M059J (cell line): ENCODE results near the gene NFATC1. TPM values are rescaled to one million over a fixed set of nuclear protein-coding genes. Genes with fewer than 3 reads are reported as not detected.
A peak's percentile ranks its signal among the peaks of the same experiment; 100 is the strongest.

ENCODE experiments used
- DNase-seq: peaks from one replicate; pipeline ENCODE4 v3.0.0-alpha.2; 2012; ENCODE audit warnings: low read depth
- total RNA-seq: library from RNA; depleted of rRNA; stranded (reverse); fragments of >200 nt; shearing (Covaris generic); gene quantifications from 2 replicates; pipeline ENCODE4 v1.2.3, GENCODE V29; 2014

NFATC1 gene
- total RNA-seq, 1 experiment from 2014 or later, result 0.79 TPM

DNA sequence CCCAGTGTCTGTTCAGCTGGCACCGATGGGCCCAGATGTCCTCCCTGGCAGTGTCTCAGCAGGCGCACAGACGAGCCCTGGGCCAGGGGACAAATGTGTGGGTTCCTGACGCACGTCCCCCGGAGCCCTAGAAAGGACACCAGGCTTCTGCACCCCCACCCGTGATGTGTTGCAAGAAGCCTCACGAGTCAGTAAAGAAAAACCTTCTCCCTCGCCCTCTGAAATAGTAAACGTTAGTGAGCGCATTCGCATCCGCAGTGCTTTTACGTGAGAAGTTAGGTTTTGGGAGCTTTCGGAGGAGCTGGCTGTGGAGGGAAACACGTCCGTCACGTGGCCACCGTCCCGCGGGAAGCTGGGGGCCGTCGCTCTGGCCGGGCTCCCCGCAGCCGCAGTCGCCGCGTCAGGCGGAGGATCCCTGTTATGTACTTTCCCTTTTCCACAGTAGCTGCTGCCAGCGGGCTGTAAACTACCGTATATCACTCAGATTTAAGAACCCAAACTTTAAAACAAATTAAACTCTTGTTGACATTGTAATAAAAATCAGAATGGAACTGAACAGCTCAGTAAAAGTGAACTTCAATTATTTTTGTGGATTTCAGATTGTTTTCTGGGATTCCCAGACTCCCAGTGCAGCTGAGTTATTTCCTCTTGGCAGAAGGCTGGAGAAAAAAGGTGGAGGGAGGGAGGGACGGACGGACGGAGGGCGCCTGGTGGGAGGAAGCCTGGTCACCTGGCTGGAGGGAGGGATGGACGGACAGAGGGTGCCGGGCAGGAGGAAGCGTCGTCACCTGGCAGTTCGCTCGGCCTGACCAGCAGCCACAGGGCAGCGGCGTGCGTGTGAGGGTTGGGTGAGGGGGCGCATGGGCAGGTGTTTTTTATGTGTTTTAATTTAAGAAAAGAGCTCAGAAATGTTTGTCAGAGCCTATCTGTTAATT, 112.1 kb downstream of the NFATC1 start:
- peak; percentile 12 for DNase-seq

DNA sequence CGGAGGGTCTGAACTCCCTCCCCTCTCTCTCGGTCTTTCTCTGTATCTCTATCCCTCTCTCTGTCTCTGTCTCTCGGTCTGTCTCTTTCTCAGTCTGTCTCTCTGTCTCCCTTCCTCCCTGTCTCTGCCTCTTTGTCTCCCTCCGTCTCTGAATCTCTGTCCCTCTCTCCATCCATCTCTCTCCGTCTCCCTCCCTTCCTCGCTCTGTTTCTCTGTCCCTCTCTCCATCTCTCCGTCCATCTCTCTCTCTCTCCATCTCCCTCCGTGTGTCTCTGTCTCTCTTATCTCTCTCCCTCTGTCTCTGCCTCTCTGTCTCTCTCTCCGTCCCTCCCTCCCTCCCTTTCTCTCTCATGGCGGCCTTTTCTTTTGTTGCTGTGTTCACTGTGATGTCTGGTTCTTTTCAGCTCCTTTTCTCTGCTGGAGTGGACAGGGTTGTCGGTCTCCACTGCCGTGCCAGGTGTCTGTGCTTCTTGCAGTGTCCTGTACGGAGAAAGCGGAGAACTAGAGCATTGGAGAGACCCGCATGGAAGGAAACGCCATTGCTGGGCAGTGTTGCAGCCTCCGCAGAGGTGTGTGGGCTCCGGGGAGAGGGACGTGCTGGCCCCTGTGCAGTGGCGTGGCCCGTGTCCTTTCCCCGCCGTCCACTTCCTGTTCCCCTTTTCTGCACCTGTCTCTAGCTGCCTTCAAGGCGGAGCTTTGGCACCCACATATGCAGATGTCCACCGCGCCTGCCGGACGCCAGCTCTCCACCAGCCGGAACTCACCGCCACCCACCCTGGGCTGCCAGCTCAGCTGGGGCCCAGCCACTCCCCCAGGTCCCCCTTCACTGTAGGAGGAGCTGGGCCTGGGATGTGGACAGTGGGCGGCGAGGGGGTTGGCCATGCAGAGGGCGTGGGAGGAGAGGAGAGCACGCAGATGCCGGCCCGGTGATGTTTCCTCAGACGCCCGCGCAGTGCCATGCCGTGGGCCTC, 113.1 kb downstream of the NFATC1 start:
- DNase-seq, result no peak

GRCh38 chr18:79509536-79509930, 113.8 kb downstream of the NFATC1 start:
- DNase-seq, result no peak

GRCh38 chr18:79510046-79510685, 114.4 kb downstream of the NFATC1 start:
- no peak for DNase-seq

- no peak for DNase-seq
These were observed 115.1 kb downstream of the NFATC1 start for GRCh38 chr18:79510731-79511241.

DNA sequence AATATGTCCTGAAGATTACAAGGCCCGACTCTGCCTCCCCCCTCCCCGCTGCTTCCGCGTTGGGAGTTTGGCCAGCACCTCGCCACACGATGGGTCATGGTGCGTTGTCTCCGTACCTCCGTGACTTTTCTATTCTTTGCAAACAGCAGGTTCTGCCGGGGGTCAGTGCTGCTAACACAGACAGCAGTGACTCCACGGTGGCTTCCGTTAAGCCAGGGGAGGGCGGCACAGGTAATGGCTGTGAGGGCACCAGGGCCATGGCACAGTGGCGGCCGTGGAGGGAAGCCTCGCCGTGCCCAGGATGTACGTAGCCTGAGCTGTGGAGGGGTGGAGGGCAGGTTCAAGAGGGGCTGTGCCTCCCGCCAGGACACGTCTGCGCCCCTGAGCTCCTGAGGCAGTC, 115.5 kb downstream of the NFATC1 start:
- DNase-seq, result no peak

- no peak for DNase-seq
These were observed 116.1 kb downstream of the NFATC1 start for GRCh38 chr18:79511671-79512301.

DNA sequence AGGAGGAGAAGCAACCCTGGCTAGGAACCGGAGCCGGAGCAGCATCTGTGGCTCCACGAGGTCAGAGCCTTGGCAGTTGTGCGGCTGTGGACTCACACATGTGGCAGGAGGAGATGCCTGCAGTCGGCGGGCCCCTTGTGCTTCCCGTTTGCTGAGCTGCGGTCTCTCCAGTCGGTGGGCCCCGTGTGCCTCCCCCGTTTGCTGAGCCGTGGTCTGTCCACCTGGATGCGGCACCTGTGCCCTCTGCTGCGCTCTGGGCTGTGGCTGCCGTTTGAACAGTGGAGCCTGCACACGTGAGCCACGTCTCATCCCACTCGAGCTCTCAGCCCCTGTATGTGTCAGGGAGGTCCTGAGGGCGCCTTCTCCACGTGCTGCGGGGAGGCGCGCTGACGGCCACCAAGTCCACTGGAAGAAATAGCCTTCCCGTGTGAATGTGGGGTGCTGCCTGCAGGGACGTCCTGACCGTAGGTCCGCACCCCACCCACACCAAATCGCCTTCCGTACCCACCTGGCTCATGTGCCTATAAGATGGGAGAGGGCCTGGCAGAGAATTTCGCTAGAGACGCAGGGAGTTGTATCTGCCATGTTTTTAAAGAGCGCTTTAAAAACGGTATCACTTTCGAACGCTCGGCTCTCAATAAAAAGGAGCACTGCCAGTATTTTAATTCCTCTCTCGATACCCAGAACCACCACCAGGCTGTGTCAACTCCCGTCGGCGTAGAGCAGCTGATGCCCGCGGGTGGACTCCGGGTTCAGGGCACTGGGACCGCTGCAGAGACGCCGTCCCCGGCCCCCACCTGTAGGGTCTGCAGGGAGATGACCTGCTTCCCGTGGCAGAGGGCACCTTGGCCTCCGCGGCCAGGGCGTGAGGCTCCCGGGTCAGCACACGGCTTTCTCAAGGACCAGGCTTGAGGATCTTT, 117.0 kb downstream of the NFATC1 start:
- no peak for DNase-seq

- DNase-seq, result no peak
These were observed 117.8 kb downstream of the NFATC1 start for GRCh38 chr18:79513381-79514081.

DNA sequence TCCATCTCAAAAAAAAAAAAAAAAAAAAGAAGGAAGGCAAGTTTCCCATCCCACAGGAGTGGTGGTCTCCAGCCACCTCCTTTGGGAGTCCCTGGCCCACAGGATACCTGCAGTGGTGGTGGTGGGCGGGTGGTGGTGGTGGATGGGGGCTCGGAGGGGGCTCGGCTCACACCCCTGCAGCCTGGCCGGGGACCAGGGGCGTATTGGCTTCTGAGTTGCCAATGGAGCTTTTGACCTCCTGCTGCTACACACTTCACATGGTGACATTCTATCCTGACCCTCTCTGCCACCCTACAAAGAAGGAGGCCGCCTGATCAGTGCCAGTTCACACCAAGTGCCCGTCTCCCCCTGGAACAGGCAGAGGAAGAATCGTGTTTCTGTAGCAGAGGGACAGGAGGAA, 119.6 kb downstream of the NFATC1 start:
- no peak for DNase-seq

DNA sequence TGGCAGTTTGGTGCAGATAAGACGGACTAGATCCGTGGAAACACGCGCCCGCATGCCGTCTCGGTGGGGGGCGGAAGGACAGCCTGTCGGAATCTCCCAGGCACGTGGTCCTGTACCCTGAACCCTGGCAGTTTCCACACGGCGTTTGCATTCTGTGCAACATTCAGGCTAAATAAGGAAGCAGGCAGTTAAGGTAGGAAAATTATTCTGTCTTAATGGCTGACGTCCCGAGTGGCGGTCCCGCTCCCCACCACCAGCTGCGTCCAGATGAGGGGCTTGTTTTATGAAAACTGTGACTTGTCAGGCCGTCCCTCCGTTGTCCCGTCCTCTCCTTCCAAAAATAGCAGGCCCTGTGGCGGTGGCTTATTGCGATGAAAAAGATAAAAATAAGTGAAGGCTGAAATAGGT, 120.2 kb downstream of the NFATC1 start:
- no peak for DNase-seq

DNA sequence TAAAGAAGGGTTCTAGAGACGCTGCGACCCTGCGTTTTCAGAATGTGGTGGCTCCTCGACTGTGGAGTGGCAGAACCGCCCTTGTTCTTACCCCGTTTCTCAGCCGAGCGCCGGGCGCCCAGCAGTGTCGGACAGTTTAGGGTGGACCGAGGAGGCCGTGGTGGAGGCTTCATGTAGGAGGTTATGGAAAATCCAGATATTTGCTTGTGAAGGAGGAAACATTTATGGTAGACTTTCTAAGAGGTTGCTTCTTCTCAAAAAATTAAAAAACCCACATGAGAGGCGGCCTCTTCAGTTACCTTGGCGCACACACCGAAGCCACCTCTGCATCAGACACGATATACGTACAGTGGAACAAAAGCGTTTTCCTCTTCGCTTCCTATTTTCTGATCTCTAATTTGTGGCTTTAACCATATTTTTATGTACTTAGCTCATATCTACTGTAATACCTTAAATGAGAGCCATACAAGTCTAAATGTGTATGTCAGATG, 120.8 kb downstream of the NFATC1 start:
- DNase-seq, result no peak

DNA sequence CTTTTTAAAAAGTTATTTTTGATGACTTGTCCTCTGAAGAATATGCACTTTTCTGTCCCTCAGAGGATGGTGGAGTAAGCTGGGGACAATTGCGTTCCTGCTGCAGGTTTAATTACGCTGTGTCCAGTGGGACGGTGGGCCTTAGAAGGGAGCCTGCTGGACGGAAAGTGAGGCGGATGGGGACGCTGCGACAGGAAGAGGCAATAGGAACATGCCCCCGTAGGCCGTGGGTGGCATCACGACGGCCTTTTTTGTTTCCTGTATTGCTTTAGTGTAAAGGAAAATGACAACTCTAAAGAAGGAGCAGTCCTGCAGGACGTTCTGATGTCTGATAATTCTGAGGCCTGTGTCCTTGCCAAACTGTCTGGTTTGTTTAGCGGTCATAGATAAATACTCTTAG, 121.6 kb downstream of the NFATC1 start:
- DNase-seq, result no peak

DNA sequence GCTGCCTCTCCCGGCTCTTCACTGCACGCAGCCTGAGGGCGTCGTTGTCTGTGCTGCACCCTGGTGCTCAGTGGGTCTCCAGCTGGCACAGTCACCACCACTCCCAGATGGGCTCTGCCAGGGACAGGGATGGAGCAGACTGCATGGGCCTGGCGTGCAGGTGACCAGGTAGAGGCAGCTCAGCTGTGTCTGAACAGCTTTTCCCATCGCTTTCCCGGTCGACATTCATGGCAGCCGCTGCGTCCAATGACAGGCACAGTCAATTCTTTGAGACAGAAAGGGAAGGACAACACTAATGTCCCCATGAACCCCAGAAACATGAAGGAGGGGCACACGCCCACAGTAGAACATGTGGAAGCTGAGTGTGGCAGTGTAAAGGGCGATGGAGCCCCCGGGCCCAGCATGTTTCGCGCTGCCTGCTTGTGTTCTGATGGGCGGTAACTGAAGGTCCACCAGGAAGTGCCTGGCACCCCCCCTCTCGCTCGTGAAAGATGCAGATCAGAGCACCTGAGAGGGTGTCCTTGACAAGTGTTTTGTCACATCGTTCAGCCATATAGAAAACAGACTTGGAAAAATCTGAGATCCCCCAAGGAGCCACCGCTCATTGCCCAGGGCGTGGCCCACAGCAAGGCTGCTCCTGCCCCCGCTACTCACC, 122.4 kb downstream of the NFATC1 start:
- no peak for DNase-seq

DNA sequence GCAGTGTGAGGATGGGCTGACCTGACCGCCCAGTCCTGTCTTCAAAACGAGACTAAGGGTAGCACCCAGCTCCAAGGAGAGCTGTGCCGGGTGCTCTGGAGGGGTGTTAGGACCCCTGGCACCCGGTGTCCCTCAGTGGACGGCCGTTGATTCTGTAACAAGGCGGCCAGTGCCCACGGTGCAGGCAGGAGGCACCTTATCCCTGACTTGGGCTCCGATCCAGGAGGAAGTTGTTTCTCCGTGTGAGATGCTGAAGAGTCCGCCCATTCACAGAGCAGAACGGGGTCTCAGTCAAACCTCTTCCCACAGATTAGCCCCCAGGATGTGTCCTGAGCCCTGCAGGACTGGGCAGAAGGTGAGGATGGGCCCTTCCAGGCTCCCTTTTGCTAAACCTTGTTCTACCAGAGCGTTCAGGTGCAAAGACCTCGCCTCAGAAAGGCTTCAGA, 123.0 kb downstream of the NFATC1 start:
- no peak for DNase-seq

GRCh38 chr18:79519751-79520477, 124.2 kb downstream of the NFATC1 start:
- DNase-seq, result peak; percentile 17

- no peak for DNase-seq
These were observed 125.0 kb downstream of the NFATC1 start for GRCh38 chr18:79520478-79521390.
